A673 (cell line): ENCODE data around the gene RIBC2.

Source experiments
- CTCF ChIP-seq: fragments of 300-800, 200-600 bp; sonication (generic); conservative IDR thresholded peaks from 2 replicates; pipeline ENCODE4 v1.5.1; 2017; ENCODE audit warnings: low read depth, mild to moderate bottlenecking, antibody characterized with exemption, low read length, moderate library complexity, mixed read lengths
- EZH2 ChIP-seq: fragments of 200-600 bp; sonication (generic); IDR thresholded peaks from 2 replicates; pipeline ENCODE4 v1.6.1; 2017; ENCODE audit warnings: borderline replicate concordance, low read depth, mild to moderate bottlenecking, mixed read lengths, antibody characterized with exemption, low read length; ENCODE audit not compliant: poor library complexity, severe bottlenecking

- TF ChIP-seq CTCF: no peak
- TF ChIP-seq EZH2: no peak
Measured at GRCh38 chr22:45460288-45461109, 47.0 kb downstream of the RIBC2 start.
